Brain microvascular endothelial cell (primary cell): ENCODE measurements around the gene ZNF397.

ENCODE experiments used
- DNase-seq: peaks from one replicate; pipeline ENCODE4 v3.0.0-alpha.2; 2020
- H3K27ac ChIP-seq: fragments of 250-450 bp; sonication (Bioruptor Pico); 2 replicates; pipeline ENCODE4 v1.5.1; 2020; ENCODE audit warnings: mild to moderate bottlenecking, moderate library complexity
- H3K27me3 ChIP-seq: fragments of 250-450 bp; sonication (Bioruptor Pico); replicated peaks from 2 replicates; pipeline ENCODE4 v1.5.1; 2020; ENCODE audit warnings: mild to moderate bottlenecking
- H3K36me3 ChIP-seq: fragments of 250-450 bp; sonication (Bioruptor Pico); replicated peaks from 2 replicates; pipeline ENCODE4 v1.5.1; 2020; ENCODE audit warnings: mild to moderate bottlenecking
- H3K4me3 ChIP-seq: 2 replicates; pipeline ENCODE4 v1.5.1; 2011; ENCODE audit warnings: low read depth, mild to moderate bottlenecking, control low read depth, low read length, moderate library complexity
- in situ Hi-C: cut with HindIII; loops from 2 replicates; pipeline ENCODE4 v1.10.0; 2017; ENCODE audit warnings: low sequenced_read_pairs, low pct_ligation_motif_present
- TF ChIP-seq, protein P1 (sequence below): IDR thresholded peaks from 2 replicates; pipeline ENCODE4 v1.5.1; 2011; ENCODE audit warnings: low read depth, mild to moderate bottlenecking, moderate library complexity, low read length, control low read depth, inconsistent platforms; ENCODE audit errors: missing control alignments

The ZNF397 gene

DNA sequence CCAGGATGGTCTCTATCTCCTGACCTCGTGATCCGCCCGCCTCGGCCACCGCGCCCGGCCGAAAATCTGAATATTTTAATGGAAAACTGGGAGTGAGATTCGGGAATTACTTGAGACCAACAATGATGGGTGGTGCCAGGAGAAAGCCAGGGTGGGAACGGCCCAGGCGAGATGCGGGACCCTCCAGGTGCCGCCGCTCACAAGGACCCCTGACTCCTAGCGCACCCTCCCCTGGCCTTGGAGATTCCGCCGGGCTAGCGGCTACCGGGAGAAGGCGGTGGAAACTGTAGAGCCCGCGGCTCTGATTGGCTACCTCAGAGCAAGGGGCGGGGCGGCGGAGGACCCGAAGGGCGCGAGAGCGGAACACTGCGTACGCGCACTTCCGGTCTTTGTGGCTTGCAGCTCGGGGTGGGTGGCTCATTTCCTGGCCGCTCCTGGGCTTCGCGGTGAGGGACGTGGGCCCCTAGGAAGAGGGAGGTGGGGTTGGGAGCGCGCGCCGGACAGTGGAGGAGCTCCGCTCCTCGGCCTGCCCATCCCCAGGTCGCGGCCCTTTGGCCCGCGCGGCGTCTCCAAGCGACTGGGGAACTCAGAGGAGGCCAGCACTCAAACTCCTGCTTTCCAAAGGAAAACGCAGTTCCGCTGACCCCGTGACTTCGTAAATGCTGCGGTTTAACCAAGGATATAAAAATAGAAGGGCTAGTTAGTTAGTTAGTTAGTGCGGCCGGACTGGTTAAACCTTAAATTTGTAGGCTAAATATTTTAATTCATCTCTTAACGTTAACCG is at the start of gene ZNF397:
ZNF397 (plus strand) TSS at position 371 of the 784 bp plus-strand sequence. CDS start 1,437 bp downstream, outside the sequence.
- Histone ChIP-seq H3K27ac (peak within 1 kb of the TSS; percentile 94), H3K36me3 (peaks cover 31% of the 10 kb centered on the region), H3K27me3 (no peaks in the 10 kb centered on the region), H3K4me3 (peak within 1 kb of the TSS; percentile 73)
- in situ Hi-C loops: no loop called here
- peak; percentile 96 for DNase-seq
- TF ChIP-seq, protein P1, sequence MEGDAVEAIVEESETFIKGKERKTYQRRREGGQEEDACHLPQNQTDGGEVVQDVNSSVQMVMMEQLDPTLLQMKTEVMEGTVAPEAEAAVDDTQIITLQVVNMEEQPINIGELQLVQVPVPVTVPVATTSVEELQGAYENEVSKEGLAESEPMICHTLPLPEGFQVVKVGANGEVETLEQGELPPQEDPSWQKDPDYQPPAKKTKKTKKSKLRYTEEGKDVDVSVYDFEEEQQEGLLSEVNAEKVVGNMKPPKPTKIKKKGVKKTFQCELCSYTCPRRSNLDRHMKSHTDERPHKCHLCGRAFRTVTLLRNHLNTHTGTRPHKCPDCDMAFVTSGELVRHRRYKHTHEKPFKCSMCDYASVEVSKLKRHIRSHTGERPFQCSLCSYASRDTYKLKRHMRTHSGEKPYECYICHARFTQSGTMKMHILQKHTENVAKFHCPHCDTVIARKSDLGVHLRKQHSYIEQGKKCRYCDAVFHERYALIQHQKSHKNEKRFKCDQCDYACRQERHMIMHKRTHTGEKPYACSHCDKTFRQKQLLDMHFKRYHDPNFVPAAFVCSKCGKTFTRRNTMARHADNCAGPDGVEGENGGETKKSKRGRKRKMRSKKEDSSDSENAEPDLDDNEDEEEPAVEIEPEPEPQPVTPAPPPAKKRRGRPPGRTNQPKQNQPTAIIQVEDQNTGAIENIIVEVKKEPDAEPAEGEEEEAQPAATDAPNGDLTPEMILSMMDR: no peak

DNA sequence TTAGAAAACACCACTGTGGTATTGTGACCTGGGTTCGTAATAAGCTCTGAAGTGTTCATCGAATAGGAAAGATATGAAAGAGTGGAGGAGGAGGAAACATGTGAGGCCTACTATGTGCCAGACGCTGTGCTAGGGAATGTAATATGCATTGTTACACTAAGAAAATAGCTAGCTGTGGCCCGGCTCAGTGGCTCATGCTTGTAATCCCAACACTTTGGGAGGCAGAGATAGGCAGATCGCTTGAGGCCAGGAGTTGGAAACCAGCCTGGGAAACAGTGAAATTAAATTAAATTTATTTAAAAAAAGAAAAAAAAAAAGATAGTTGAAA is 49.2 kb upstream of the ZNF397 start:
- Histone ChIP-seq H3K36me3 (no peaks in the 10 kb centered on the region), H3K4me3 (no peak overlapping the region), H3K27me3 (no peaks in the 10 kb centered on the region), H3K27ac (no peak overlapping the region)
- no peak for DNase-seq
- in situ Hi-C loops: no loop called here
- TF ChIP-seq, protein P1: no peak

DNA sequence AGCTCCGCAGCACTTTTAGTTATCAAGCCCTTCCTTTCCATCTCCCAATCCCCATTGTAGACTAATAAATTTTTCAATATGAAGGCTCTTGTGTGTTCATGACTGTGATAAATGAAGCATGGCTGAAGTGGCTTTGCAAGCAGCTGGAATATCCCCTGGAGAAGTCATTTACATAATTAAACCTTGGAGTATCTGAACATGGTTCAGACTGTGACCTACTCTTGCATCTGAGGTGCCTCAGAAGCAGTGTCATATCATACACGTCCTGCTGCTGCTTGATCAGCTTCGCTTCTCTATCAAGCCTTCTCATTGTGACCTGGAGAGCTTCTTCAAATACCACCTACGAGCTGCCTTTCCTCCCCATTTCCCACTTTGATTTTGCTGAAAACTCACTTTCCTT is 48.4 kb upstream of the ZNF397 start:
- Histone ChIP-seq H3K36me3 (no peaks in the 10 kb centered on the region), H3K27ac (no peak overlapping the region), H3K4me3 (no peak overlapping the region), H3K27me3 (no peaks in the 10 kb centered on the region)
- TF ChIP-seq, protein P1: no peak
- DNase-seq: no peak
- in situ Hi-C loops: no loop called here

DNA sequence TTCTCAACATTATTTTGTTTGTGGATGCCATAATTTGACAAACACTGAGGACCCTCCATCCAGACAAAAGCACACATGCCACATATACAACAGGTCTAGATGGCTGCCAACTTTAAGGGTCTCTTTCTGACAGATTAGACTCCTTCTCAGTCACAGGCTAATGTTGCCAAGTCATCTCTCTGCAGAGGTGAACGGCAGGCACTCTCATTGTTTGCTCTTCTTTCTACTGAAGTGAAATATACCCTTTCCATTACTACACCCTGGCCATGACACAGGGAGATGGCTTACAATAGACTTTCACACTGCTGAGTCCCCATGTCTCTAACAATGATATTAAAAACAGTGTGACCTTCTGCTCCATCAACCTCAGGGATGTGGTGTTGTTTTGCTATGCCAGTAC is 47.5 kb upstream of the ZNF397 start:
- TF ChIP-seq, protein P1: no peak
- in situ Hi-C loops: no loop called here
- Histone ChIP-seq H3K36me3 (no peaks in the 10 kb centered on the region), H3K4me3 (no peak overlapping the region), H3K27ac (no peak overlapping the region), H3K27me3 (no peaks in the 10 kb centered on the region)
- DNase-seq: no peak

DNA sequence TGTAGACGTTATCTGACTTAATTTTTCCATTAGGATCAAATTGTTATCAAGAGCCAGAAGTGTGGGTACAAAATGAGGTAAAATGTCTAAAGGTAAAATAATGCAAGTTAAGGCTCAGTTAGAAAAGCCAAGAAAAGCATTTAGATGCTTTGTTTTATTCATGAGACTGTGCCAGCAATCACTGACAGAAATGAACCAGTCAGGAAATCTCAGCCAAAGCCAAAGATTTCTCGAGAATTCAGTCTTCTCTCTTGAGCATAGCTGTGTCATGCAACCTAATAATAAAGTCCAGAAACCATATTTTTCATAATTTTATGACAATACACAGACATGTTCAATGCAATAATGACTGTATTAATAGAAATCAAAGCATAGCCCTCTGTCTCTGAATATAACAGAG is 43.5 kb upstream of the ZNF397 start:
- H3K4me3 ChIP-seq: no peak overlapping the region
- TF ChIP-seq, protein P1: no peak
- H3K27ac ChIP-seq: no peak overlapping the region
- H3K36me3 ChIP-seq: no peaks in the 10 kb centered on the region
- in situ Hi-C loops: no loop called here
- DNase-seq: no peak
- no peaks in the 10 kb centered on the region for H3K27me3 ChIP-seq
